Fibroblast of mammary gland (primary cell): Measurements from ENCODE around the gene HLA-DMA.
A peak's percentile ranks its signal among the peaks of the same experiment; 100 is the strongest.

Experiments
- DNase-seq: peaks from one replicate; pipeline ENCODE4 v3.0.0-alpha.2; 2010; ENCODE audit warnings: low read depth
- H3K4me3 ChIP-seq: 2 replicates; pipeline ENCODE4 v1.5.1; 2011; ENCODE audit warnings: low read depth, mild to moderate bottlenecking, low read length, moderate library complexity; ENCODE audit not compliant: control insufficient read depth
- TF ChIP-seq, protein P1 (sequence below): conservative IDR thresholded peaks from 2 replicates; pipeline ENCODE4 v1.5.1; 2011; ENCODE audit warnings: low read depth, low read length, inconsistent platforms; ENCODE audit not compliant: control insufficient read depth, insufficient read depth

The HLA-DMA gene

DNA sequence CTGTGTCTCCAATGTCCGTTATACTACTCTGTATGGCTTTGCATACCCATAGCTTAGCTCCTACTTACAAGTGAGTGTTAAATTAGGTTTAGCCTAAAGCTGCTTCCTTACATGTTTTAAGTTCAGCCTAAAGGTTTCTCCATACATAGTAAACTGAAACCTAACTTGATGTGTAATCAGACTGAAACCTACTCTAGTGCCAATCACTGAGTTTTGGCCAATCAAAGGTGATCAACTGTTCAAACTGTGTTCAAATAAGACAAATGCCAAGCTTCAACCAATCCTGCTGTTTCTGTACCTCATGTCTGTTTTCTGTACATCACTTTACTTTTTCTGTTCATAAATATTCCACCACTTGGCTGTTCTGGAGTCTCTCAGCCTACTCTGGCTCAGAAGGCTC is 36.5 kb upstream of the HLA-DMA start:
- DNase-seq = no peak
- TF ChIP-seq, protein P1, sequence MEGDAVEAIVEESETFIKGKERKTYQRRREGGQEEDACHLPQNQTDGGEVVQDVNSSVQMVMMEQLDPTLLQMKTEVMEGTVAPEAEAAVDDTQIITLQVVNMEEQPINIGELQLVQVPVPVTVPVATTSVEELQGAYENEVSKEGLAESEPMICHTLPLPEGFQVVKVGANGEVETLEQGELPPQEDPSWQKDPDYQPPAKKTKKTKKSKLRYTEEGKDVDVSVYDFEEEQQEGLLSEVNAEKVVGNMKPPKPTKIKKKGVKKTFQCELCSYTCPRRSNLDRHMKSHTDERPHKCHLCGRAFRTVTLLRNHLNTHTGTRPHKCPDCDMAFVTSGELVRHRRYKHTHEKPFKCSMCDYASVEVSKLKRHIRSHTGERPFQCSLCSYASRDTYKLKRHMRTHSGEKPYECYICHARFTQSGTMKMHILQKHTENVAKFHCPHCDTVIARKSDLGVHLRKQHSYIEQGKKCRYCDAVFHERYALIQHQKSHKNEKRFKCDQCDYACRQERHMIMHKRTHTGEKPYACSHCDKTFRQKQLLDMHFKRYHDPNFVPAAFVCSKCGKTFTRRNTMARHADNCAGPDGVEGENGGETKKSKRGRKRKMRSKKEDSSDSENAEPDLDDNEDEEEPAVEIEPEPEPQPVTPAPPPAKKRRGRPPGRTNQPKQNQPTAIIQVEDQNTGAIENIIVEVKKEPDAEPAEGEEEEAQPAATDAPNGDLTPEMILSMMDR = no peak
- H3K4me3 ChIP-seq = no peak overlapping the region

DNA sequence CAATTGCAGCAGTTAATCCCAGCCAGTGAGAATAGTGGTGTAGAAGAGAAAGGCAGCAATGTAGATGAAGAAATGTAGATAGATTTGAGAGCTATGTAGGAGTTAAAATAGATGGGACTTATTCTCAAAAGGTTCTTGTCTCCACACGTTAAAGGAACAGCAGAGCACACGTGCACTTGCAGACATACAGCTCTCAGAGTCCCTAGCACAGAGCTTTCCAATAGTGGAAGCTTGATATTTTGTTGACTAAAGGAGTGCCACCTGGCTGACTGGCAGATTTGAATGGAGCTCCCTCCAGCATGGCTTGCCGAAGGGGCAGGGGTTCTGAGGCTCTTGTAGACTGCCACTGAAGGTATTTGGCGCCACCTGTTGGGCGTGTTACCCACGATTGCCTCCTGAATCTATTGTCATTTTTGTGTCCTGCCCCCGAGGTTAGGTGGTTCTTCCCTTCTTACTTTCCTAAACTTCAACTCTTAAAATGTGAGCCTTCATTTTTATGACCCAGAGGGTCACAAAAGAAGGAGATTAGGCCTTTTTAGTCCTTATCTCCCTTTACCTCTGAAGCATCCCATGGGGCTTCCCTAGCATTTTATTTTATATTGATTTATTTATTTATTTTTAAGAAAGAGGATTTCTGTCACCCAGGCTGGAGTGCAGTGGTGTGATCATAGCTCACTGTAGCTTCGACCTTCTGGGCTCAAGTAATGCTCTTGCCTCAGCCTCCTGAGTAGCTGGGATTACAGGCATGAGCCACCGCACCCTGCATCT is 31.9 kb upstream of the HLA-DMA start:
- H3K4me3 ChIP-seq = no peak overlapping the region
- TF ChIP-seq, protein P1 = peak; percentile 89
- peak; percentile 79 for DNase-seq

DNA sequence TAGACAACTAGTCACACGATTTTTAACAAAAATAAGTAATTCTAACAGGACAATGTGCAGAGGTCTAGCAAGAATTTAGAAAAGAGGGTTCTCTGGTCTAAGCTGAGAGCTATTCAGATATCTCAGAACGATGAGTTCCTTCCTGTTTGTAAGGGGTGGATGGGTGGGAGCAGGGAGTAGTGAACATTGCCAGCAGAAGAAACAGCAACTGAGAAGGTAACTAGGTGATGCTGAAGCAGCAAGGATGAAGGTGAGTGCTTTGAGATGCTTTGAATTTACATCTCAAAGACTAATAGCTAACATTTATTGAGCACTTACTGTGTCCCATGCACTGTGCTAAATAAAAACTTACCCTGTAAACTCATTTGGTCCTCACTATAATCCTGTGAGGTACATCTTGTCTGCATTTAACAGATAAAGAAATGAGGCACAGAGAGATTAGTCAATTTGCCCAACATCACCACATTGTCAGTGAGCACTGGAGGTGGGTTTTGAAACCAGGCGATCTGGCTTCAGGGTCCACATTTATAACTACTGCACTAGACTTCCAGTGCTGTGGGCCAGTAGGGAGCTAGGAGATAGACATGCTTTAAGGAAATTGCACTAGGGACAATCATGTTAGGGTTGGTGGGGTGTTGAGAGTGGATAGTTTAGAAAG is 31.2 kb upstream of the HLA-DMA start:
- no peak for DNase-seq
- H3K4me3 ChIP-seq = no peak overlapping the region
- TF ChIP-seq, protein P1 = no peak

DNA sequence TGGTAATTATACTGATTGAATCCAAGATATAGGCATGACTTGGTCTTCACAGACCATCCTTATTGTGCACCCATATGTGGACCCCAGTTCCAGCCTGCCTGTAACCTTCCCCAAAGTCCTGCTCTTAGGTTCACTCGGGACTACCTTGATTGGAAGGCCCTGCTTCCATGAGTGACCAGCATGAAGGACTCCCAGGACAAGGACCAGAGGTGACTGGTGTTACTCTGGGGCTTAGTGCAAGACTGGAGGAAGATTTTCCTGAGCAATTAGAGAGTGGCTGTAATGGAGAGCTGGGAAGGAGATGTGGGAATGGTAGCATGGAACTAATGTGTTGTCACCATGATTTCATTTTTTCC is 30.6 kb upstream of the HLA-DMA start:
- no peak for DNase-seq
- TF ChIP-seq, protein P1 = no peak
- H3K4me3 ChIP-seq = no peak overlapping the region

DNA sequence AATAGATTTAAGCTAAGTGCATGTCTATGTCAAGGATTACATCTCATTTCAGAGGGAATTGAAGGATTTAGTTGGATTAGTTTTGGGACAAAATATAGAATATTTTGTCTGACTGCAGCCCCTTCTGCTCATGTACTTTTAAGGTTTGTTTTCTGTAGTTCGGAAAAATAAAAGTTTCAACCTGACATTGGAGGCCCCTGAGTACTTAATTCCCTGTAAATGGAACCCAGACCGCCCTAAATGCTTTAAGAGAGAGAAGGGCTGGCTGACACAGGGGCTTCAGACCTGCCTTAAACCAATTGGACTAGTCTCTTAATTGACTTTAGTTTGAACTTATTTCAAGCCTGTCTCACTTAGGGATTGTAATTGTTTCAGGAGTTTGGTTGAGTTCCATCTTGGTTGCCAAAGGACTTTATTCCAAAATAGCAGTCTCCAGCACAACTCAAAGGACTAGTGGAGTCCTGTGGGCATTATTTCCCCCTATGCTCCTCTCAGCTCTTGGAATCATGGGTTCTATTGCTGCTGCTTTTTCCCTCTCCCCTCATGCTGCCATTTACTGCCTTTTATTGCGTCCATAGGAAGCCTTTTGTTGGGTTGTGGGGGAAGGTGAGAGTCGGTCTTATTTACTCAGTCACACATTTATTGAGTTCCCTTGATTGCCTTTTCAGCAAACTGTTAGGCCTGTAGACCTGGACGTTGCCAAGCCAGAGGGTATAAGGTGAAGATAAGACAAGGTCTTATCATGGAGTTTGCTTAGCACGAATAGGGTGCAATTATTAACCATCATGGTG is 30.0 kb upstream of the HLA-DMA start:
- TF ChIP-seq, protein P1 = no peak
- no peak for DNase-seq
- H3K4me3 ChIP-seq = no peak overlapping the region

DNA sequence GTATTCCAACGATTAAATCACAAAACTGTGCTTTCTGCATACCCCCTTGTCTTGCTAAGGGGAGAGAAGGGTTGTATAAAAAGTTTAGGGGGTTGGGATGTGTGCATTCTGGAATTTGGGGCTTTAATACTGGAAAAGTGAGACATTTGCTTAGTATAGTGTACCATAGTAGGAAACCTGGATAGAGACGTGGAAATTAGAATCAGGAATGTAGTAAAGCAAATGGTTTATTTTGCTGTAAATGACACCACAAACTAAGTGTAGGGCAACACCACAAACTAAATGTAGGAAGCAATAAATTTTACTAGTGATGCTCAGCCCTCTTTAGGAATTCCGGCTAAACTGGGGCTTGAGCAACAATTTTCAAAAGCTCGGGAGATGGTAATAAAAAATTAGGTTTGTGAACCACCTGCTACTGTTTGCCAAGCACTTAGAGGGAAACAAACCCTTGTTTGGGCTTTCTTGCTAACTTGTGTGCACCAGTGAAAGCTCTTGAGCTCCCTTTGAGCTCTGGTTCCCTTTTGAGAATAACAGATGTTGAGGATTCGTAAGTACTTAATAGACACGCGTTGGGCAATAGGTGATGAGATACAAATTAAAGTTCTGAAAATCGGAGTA is 29.3 kb upstream of the HLA-DMA start:
- TF ChIP-seq, protein P1 = no peak
- no peak overlapping the region for H3K4me3 ChIP-seq
- DNase-seq = peak; percentile 44
